Mucosa of descending colon (tissue), 3 donors: ENCODE results near the gene GIMAP7. TPM values are rescaled to one million over a fixed set of nuclear protein-coding genes. Genes with fewer than 3 reads are reported as not detected.
"Not testable (repeated sequence)": the region's sequence is repeated elsewhere in the genome, so short reads cannot be mapped to it uniquely, and the experiment has no call there.

Experiments used
- ATAC-seq: fragments of 200-7000 bp; cut with Tn5 transposase; one replicate; pipeline ENCODE4 v1.9.1; 2020; ENCODE audit warnings: mild to moderate bottlenecking, moderate library complexity
- DNase-seq, 3 donors: peaks; one replicate each; pipeline ENCODE4 v3.0.0-alpha.2; 2020
- H3K36me3 ChIP-seq: fragments of 200-600 bp; one replicate; pipeline ENCODE4 v1.8.0; 2021; ENCODE audit warnings: low read depth, mild to moderate bottlenecking
- H3K4me1 ChIP-seq: fragments of 200-600 bp; one replicate; pipeline ENCODE4 v1.8.0; 2021; ENCODE audit warnings: low read depth, mild to moderate bottlenecking
- H3K4me3 ChIP-seq: fragments of 200-600 bp; one replicate; pipeline ENCODE4 v1.8.0; 2021; ENCODE audit warnings: mild to moderate bottlenecking
- H3K9me3 ChIP-seq: fragments of 200-600 bp; one replicate; pipeline ENCODE4 v1.8.0; 2021; ENCODE audit warnings: mild to moderate bottlenecking
- intact Hi-C, 2 donors: fragments of 100-400 bp; cut with DNase I in 1 of 2; cut with micrococcal nuclease in 1 of 2; formaldehyde crosslinking; loops; one replicate each; pipeline versions ENCODE4 v1.11.0 to v1.11.1; 2022; cut with DNase I, micrococcal nuclease
- total RNA-seq, 3 donors: library from RNA; stranded (reverse); fragmentation: NEBNext Ultra II Directional in 2 of 3; extraction: Animal tissue kit (Norgen Biotek cat#: 25700) in 2 of 3; gene quantifications; one replicate each; pipeline versions ENCODE4 v1.2.1 to v1.2.4, GENCODE V29; 2021 to 2023
- TF ChIP-seq, protein P1 (sequence below): fragments of 200-600 bp; IDR thresholded peaks from one replicate; pipeline ENCODE4 v1.8.0; 2022; ENCODE audit warnings: antibody characterized with exemption, mild to moderate bottlenecking
- donor health status: DM: no; HTN: no; CAD: no; lungs with moderate emphysema.
- donor health status: DM: no; HTN: no; CAD: no.
- donor health status: DM: no; HTN: yes; CAD: no.

GIMAP7 gene
- total RNA-seq, 3 donors from 2014 or later: 6.7 to 11.5 (median 9.8) TPM

DNA sequence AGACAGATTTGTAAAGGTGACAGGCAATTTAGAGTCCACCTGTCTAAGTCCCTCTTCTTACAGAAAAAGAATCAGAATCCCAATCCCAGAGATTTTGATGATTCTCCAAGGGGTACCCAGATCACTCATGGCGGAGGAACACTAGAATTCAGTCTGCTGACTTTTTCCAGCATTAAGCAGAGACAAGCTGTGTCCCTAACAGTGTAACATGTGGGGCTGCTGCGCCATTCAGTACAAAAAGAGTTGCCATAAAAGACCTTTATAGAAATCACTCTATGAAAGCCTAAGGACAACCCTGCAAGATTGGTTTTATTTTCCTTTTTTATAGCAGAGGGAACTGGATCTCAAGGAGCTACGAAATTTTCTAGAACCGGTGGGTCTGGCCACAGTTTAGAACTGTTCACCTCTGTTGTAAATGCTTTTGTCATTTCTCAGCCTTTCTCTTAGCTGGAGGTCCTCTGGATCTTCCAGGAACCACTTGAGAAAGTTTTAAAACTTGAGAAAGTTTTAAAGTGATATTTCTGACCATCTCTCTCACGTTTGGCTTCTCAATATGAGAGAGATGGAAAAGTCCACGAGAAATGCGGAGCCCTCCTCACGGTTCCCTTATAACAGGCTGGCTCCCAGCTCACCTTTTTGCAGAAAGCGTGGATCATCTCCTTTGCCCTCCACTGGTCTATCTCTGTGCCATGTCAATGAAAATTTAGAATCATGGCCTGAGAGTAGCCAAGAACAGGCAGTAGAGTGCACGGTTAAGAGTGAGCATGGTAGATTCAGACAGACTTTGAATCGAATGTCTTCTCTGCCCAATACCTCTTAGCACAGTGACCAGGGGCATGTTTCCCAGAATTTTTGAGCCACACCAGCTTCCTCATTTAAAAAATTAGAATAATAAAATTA lies 826 bp downstream of the GIMAP7 start:
- Histone ChIP-seq H3K36me3 (no peaks in the 10 kb centered on the region), H3K9me3 (no peaks in the 10 kb centered on the region), H3K4me1 (peaks cover 4% of the 10 kb centered on the region), H3K4me3 (peak overlapping the region; percentile 9)
- ATAC-seq: peak; percentile 21
- no peak for DNase-seq
- TF ChIP-seq, protein P1, sequence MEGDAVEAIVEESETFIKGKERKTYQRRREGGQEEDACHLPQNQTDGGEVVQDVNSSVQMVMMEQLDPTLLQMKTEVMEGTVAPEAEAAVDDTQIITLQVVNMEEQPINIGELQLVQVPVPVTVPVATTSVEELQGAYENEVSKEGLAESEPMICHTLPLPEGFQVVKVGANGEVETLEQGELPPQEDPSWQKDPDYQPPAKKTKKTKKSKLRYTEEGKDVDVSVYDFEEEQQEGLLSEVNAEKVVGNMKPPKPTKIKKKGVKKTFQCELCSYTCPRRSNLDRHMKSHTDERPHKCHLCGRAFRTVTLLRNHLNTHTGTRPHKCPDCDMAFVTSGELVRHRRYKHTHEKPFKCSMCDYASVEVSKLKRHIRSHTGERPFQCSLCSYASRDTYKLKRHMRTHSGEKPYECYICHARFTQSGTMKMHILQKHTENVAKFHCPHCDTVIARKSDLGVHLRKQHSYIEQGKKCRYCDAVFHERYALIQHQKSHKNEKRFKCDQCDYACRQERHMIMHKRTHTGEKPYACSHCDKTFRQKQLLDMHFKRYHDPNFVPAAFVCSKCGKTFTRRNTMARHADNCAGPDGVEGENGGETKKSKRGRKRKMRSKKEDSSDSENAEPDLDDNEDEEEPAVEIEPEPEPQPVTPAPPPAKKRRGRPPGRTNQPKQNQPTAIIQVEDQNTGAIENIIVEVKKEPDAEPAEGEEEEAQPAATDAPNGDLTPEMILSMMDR: no peak
- intact Hi-C loops: no loop called here

GRCh38 chr7:150516956-150517745 lies 2.5 kb downstream of the GIMAP7 start:
- no peak for ATAC-seq

GRCh38 chr7:150519310-150519709 lies 4.6 kb downstream of the GIMAP7 start:
- intact Hi-C loops: no loop called here
- Histone ChIP-seq H3K36me3 (no peaks in the 10 kb centered on the region), H3K4me1 (peaks cover 4% of the 10 kb centered on the region), H3K9me3 (no peaks in the 10 kb centered on the region), H3K4me3 (no peak overlapping the region)
- TF ChIP-seq, protein P1: no peak
- ATAC-seq (no peak), DNase-seq (no peak)

More at GRCh38 chr7:150516956-150517745, 2.5 kb downstream of the GIMAP7 start:
- intact Hi-C loops: no loop called here
- no peaks in the 10 kb centered on the region for H3K9me3 ChIP-seq
- TF ChIP-seq, protein P1: no peak
- H3K4me1 ChIP-seq: peaks cover 4% of the 10 kb centered on the region
- no peaks in the 10 kb centered on the region for H3K36me3 ChIP-seq
- no peak for DNase-seq
- no peak overlapping the region for H3K4me3 ChIP-seq

DNA sequence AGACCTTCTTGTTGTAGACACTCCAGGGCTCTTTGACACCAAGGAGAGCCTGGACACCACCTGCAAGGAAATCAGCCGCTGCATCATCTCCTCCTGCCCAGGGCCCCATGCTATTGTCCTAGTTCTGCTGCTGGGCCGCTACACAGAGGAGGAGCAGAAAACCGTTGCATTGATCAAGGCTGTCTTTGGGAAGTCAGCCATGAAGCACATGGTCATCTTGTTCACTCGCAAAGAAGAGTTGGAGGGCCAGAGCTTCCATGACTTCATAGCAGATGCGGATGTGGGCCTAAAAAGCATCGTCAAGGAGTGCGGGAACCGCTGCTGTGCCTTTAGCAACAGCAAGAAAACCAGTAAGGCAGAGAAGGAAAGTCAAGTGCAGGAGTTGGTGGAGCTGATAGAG lies 5.5 kb downstream of the GIMAP7 start:
- Histone ChIP-seq H3K36me3 (no peaks in the 10 kb centered on the region), H3K9me3 (no peaks in the 10 kb centered on the region), H3K4me3 (no peak overlapping the region), H3K4me1 (peaks cover under 1% of the 10 kb centered on the region)
- TF ChIP-seq, protein P1: no peak
- intact Hi-C loops: no loop called here
- ATAC-seq: no peak
- no peak for DNase-seq

GRCh38 chr7:150522931-150523330 lies 8.3 kb downstream of the GIMAP7 start:
- H3K4me3 ChIP-seq, ATAC-seq, H3K36me3 ChIP-seq, H3K4me1 ChIP-seq, H3K9me3 ChIP-seq, DNase-seq, intact Hi-C loops: not testable (repeated sequence)

DNA sequence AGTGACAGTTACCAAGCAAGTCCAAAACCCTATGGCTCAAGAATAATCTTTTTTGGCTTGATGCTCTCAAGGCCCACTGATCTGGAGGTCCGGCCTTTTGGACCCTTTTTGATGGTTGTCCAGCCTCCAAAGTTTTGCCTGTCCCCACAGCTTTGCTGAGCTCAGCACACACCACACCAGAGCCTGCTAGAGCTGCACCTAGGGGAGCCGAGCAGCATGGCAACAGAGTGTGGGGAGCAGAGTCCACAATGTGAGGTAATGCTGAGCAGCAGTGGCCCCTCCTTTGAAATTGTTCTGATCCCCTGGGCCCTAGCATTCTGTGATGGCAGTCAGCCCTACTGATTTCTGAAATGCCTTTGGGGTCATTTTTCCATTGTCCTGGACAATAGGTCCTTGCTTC lies 9.3 kb downstream of the GIMAP7 start:
- DNase-seq: no peak
- TF ChIP-seq, protein P1: no peak
- Histone ChIP-seq H3K4me1 (no peaks in the 10 kb centered on the region), H3K36me3 (no peaks in the 10 kb centered on the region), H3K4me3 (no peak overlapping the region), H3K9me3 (peaks cover 3% of the 10 kb centered on the region)
- intact Hi-C loops: no loop called here
- no peak for ATAC-seq
